ENCODE measurements around the gene C19orf25.
A peak's percentile ranks its signal among the peaks of the same experiment; 100 is the strongest.
"Not testable (repeated sequence)": the region's sequence is repeated elsewhere in the genome, so short reads cannot be mapped to it uniquely, and the experiment has no call there.

The C19orf25 gene

DNA sequence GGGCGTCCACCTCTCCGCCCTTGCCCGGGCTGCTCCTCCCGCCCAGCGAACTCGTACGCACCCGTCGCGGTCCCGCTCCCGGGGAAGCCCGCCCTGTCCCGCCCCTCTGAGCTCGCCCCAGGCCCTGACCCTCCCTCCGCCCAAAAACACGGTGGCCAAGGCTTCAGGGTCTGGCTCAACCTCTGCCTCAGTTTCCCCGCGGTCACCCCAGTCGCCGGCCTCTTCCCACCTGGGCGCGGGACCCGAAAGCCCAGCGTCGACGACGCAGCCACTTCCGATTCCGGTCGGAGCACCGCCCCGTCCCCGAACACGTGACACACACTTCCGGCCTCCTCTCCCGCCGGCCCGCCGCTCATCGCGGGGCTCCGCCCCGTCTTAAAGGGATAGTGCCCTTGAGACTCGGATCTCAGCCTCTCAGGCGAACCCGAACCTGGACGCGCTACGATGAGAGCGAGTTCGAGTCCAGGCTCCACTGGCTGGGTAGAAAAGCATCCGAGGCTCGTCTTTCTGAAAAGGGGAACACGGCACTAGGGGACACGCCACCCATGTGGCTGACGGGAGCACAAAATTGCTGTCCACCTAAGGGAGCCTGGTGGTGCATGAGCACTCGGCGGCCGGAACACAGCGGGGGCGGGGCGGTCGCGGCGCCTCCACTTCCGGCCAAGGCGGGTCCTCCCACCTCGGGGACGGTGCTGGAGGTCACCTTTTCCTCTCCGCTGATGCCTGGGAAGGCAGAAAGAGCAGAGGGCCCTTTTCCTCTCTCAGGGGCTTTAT, at the start of gene C19orf25:
TSS of gene C19orf25 (minus strand) at position 282 of the 774 bp plus-strand sequence. CDS start 312 bp downstream, outside the sequence.
- DNase-seq = peak; percentile 65

DNA sequence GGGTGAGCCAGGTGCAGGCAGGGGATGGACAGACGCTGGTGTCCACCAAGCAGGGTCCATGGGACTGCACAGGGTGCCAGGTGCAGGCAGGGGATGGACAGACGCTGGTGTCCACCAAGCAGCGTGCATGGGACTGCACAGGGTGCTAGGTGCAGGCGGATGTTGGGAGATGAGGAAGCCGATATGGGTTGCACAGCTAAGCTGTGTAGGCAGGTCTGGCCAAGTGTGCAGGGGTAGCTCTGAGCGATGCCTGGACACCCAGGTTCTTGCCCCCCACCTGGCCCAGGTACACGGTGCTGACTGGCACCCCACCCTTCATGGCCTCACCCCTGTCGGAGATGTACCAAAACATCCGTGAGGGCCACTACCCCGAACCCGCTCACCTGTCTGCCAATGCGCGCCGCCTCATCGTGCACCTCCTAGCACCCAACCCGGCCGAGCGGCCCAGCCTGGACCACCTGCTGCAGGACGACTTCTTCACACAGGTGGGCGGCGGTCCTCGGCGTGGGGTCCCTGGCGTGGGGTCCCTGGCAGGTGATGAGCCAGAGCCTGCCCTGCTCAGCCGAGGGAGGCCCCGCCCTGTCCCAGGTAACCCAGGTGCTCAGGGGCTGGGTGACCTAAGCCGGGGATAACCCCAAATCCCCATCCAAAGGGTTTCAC, 48.8 kb upstream of the C19orf25 start:
- DNase-seq = no peak

DNA sequence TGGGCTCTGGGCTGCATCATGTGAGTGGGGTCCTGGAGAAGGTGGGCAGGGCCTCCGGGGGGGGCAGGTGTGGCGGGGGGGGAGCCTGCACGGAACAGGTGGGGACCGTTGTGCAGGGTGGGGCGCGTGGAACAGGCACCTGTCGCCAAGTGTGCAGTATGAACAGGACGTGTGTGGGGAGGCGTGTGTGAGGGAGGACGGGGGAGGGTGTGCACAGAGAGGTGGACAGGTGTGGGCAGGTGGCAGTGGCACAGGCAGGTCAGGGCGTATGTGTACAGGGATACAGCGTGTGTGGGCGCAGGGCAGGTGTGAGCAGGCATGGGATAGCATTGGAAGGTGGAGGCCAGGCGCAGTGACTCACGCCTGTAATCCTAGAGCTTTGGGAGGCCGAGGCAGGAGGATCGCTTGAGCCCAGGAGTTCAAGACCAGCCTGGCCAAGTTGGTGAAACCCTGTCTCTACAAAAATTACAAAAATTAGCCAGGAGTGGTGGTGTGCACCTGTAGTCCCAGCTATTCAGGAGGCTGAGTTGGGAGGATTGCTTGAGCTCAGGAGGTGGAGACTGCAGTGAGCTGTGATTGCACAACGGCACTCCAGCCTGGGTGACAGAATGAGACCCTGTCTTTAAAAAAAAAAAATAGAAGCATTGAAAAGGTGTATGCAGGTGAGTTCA, 48.1 kb upstream of the C19orf25 start:
- DNase-seq = no peak

DNA sequence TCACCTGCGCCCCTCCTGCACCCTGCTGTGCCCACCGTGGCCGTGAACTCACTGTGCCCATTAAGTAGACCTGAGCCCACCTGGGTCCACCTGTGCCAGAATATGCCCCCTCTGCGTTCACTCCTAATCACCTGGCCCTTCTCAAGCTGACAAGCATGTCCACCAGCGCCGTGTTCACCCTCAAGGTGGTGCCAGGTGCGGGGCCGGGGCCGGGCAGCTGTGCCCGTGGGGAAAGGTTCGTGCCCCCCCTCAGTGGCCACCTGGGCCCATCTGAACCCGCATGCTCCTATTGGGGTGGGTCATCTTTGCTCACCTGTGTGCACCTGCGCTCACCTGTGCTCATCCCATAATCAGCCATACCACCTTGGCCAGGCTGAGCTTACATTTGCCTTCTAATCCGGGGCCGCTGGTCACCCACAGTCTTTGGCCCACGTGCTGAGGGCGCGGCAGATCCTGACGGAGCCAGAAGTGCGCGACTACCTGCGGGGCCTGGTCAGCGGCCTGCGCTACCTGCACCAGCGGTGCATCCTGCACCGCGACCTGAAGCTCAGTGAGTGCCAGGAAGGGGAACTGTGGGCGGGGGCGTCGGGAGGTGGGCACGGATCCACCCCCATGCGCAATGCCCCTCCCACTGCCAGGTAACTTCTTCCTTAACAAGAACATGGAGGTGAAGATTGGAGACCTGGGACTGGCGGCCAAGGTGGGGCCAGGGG, 47.2 kb upstream of the C19orf25 start:
- no peak for DNase-seq

DNA sequence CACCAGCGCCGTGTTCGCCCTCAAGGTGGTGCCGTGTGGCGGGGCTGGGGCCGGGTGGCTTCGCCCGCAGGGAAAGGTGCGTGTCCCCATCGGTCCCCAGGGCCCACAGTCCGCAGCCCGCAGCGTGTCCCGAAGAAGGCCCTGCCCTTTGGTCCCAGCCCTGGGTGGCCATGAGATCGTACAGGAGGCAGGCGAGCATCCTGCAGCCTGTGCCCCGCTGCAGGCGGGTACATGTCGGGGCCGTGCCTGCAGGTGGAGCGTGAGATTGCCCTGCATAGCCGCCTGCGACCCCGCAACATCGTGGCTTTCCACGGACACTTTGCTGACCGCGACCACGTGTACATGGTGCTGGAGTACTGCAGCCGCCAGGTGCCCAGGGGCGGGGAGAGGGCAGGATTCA, 46.3 kb upstream of the C19orf25 start:
- no peak for DNase-seq

DNA sequence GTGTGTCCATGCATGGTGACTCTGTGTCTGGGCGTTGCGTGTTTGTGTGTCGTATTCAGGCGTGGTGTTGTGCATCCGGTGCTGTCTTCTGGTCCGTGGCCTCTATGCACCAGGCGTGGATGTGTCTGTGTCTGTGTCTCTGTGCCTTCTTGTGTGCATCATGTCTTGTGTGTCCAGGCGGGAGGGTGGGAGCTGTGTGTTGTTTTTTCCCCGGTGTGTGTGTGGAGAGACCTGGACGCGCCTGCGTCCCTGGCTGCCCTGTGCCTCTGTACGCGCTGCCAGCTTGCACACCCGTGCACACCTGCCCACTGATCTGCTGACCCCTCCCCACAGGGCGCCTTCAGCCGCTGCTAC, 45.9 kb upstream of the C19orf25 start:
- DNase-seq = no peak

DNA sequence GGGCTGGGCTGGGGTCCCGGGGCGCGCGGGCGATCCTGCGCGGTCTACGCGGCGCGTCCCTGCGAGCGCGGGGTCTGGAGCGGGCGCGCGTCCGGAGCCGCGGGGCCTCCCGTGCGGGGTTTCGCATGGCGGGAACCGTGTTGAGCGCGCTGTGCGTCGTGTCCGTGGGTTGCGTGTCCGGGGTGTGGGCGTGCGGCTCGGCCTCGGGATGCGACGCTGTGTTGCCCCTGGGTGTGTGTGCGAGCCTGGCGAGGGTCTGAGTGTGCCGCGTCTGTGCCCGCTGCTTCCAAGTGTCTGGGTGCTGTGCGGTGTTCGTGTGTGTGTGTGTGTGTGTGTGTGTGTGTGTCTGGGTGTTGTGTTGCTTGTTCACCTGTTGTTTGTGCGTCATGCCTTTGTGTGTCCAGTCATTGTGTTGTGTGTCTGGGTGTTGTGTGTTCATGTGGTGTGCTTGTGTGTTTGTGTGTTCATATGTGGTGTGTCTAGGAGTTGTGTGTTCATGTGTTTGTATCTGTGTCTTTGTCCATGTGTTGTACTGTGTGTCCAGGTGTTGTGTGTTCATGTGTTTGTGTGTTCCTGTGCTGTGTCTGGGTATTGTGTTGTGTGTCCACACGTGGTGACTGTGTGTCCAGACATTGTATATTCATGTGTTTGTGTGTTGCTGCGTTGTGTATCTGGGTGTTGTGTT, 45.4 kb upstream of the C19orf25 start:
- no peak for DNase-seq

DNA sequence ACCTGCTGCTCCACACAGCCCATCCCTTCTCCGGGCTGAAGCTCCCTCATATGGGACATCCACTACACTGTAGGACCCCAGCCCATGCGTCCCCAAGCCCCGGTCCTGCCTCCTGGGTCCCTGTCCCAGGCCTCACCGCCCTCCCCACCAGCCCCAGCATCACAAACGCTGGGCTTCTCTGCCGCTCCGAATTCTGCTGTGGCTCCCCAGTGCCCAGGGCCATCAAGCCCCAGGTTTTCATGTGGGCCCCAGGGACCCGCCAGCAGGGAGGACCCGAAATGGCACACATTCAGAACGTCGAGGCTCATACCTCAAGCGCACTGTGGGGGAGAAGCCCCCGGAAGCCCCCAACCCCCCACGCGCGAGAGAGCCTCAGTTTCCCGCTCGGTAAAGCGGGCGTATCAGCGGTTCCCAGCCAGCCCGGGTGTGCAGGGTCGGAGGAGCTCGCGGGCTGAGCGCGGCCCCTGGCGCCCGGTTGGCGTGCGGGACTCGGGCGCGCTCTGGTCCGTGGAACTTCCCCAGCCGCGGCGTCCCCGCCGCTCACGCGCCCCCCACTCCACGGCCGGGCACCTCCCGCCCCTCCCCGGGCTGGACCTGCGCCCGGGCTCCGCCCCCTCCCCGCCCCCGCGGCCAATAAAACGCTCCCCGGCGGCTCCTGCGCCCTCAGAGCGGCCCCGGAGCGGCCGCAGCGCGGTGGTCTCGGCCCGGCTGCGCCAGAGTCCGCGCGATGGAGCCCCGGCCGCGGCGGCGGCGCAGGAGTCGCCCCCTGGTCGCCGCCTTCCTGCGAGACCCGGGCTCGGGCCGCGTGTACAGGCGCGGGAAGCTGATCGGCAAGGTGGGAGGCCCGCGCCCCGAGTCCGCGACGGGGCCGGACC, 44.6 kb upstream of the C19orf25 start, which contains the start of gene PLK5:
TSS of gene PLK5 (plus strand) at position 666 of the 875 bp plus-strand sequence. CDS start 2,920 bp downstream, outside the sequence.
- DNase-seq = no peak

DNA sequence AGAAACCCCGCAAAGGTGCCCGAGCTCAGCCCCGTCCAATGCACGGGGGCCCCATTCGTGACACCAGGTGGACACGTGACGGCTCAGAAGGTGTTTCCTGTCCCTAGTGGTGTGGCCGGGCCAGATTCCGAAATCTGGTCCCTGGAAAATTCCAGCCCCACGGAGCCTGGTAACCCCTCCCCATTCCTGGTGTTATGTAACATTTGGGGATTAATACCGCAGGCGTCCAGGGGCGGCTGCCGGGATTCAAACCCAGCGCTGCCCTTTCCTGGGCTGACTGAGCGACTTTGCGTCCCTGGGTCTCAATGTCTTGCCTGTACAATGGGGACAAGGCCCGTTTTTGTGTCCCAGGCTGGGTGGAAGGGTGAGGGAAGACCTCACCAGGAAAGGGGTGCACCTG, 43.8 kb upstream of the C19orf25 start:
- no peak for DNase-seq

DNA sequence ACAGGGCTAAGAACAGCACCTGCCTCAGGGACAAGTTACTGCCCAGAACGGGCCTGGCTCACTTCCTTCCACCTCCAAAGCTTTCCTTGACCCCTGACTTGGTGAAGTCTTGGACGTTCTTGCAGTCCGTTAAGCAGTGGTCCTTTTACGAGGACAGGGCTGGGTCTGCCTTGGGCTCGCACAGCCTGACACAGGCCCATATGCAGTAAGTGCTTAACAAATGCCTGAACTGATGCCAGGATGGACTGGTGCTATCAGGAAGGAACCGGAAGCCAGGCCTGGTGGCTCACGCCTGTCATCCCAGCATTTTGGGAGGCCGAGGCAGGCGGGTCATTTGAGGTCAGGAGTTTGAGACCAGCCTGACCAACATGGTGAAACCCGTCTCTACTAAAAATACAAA, 43.0 kb upstream of the C19orf25 start:
- DNase-seq = no peak

DNA sequence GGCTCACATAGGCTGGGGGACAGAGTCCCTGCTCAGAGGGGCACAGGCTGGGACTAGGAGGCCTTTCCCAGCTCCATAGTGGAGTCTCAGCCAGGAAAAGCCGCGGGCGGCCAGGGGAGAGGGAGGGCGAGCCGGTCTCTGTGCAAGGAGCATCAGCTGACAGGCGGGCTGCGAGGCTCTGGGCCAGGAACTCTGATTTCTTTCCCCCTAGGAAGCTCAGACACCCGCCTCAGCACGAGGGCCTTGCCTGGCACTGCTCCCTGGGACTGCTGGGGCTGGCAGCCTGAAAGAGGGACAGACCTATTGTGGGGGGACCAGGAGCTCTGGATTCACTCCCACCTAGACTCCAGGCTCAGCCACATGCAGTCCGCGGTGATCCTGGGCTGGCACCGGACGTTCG, 42.6 kb upstream of the C19orf25 start:
- DNase-seq = no peak

DNA sequence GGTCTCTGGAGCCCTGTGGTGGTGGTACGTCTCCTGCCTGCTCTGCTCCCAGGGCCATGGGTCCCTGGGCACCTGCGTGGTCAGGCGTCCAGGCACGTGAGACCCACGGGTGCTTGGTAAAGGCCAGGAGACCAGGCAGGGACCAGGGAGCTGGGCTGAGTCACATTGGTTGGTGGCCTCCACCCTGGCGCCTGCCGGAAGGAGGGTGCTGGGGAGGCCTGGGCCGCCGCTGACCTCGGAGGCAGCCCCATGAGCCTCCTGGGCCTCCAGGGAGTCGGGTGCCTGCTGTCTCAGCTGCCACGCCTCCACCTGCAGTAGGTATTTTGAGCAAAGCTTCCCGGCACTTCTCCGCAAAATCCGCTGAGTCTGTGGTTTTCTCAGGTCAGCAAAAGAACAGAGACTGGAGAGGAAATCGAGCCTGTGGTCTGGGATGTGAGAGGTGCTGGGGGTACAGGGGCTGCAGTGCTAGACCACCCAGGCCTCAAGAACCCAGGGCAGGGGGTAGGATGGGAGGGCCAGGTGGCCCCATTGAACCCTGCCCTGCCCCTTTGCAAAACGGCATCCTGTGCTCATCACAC, 41.3 kb upstream of the C19orf25 start:
- DNase-seq = no peak

DNA sequence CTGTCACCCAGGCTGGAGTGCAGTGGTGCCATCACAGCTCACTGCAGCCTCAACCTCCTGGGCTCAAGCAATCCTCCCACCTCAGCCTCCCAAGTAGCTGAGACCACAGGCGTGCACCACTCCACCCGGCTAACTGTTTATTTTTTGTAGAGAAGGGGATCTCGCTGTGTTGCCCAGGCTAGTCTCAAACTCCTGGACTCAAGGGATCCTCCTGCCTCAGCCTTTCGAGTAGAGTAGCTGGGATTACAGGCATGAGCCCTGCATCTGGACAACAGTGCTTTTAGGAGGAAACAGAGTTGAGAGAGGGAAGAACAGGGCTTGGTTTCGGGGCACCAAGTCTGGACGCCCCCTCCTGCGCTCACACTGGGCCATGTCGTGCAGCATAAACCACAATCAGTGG, 40.8 kb upstream of the C19orf25 start:
- DNase-seq = not testable (repeated sequence)

DNA sequence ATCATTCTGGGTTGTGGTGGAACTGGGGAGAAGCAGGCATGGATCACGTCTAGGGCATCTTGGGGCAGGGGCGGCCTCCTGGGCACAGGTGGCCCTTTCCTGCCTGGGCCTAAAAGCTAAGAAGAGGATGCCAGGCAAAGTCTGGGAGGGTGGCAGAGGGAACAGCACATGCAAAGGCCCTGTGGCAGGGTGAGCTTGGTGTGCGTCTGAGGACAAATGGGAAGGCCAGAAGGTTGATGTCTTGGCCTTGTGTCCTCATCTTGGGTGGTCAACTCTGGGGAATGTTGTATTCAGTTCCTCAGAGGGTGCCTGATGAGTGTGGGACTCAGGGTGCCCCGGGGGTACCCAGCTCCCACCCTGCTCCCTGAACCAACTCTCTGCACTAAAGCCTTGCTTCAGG, 39.5 kb upstream of the C19orf25 start:
- DNase-seq = no peak

DNA sequence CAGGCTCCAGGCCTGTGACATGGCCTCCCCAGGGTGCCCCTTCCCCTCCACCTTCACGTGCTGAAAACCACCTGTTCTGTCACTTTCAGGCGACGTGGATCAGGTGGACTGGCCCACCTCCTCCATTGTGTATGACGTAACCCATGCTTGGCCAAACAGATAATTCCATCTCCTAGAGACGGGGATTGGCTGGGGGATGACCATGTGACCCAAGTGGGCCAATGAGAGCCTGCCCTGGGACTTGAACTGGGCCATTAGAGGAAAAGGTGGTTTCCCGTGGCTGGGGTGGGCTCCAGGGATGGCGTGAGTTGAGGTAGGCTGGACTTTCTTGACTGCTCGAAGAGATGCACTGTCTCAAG, 37.4 kb upstream of the C19orf25 start:
- no peak for DNase-seq

DNA sequence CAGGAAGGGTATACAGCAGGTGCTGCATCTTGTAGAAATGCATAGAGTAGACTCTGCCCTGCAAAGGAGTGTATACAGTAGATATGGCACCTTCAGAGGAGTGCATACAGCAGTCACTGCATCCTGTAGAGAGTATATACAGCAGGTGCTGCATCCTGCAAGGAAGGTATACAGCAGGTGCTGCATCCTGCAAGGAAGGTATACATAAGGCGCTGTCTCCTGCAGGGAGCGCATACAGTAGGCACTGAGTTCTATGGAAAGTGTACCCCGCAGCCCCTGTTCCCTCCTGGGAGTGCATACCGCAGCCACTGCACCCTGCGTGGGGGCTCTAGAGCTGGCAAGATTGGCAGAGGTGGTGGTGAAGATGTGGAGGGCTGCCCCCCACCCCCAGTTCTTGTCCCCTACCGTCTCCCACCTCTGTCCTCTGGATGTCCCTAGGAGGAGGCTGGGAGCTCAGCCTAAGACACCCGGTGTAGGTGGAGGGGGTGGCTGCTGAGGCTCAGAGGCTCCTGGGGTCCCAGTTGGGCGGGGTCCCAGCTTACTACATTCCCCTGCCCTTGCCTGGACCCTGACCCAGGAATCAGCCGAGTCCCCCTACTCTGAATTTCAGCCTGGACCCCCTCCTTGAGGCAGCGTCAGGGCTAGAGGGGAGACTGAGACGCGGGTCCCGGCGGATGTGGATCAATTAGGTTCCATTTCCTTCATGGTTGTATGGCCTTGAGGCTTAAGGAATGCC, 36.1 kb upstream of the C19orf25 start:
- no peak for DNase-seq

DNA sequence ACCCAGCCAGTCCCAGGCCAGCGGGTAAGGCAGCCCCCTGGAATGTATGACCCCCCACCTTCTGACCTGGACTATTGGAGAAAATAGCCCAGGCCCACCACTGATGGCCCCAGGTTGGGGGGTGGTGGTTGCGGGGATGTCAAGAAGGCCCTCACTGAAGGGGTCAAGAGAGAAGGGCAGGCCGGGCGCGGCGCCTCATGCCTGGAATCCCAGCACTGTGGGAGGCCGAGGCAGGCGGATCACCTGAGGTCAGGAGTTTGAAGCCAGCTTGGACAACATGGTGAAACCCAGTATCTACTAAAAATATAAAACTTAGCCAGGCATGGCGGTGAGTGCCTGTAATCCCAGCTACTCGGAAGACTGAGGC, 35.3 kb upstream of the C19orf25 start:
- no peak for DNase-seq

DNA sequence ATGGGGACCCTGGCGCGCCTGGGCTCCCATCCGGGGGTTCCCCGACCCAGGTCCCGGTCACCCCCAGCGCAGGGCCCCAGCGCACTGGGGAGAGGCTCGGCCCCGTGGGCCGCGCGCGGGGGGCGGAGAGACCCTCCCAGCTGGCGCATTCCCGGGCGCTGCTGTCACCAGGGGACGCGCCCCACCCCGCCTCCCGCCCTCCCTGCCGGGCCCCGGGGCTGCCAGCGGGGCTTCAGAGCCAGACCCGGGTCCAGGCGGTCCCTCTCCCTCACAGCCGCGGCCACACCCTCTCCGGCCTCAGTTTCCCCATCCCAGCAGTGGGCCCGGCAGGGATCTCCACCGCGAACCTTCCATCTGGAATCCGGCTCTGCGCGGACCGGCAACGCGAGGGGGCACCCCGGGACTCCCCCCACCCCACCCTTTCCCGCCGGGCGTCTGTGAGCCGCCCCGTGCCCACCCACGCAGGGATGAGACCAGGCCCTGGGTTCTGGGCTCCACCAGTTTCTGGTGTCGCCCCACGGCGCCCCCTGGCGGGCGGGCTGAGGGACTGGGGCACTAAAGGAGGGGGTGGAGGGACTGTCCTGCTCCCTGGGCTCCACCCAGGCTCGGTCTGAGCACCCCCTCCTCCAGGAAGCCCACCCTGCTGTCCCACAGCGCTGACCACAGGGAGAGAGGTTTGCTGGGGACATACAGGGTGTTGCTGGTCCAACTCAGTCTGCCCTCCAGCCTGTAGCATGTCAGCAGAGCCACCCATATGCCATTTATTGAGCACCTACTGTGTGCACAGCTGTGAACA, 34.7 kb upstream of the C19orf25 start:
- no peak for DNase-seq

DNA sequence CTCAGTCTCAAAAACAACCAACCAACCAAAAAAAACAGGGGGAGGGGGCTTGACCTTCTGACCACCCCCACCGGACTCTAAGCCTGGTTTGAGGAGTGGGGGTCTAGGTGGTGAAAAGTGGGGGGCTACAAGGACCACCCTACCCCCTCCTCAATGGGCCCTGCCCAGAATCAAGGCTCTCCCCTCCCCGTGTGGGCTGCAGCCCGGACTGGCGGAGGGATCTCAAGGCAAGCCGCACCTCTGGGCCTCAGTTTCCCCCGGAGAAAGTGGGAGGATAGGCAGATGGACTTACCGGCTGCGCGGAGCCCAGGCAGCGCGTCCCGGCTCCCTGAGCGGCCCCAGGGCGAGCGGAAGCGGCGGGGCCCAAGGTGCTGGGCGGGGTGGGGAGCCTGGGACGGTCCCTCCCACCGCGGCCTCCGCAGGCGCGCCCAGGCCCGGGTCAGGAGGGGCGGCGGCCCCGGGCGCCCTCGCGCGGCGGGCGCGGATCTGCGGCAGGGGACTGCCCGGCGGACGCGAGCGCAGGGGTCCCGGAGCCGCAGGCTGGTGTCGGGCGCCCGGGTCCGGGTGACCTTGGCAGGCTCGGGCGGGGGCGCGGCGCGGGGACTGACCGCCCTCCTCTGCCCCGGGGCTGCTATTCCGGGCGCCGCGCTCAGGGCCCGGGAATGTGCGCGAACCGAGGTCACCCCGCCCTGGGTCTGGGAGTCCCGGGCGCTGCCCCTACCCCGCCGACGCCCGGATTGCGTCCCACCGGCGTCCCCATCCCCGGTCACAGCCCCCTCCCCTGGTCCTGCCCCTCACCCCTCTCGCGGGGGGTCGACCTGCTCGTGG, 33.9 kb upstream of the C19orf25 start, which contains the start of gene ADAMTSL5:
TSS of gene ADAMTSL5 (minus strand) at position 349 of the 828 bp plus-strand sequence. CDS start 2,076 bp downstream, outside the sequence.
- DNase-seq = no peak

Data from NCI-H524 treated with DMSO at 0.1 percent for 48 hours (cell line).